WI38 (cell line): ENCODE results near the gene KLRC2.
"Not testable (repeated sequence)": the region's sequence is repeated elsewhere in the genome, so short reads cannot be mapped to it uniquely, and the experiment has no call there.

Experiments used
- H3K4me3 ChIP-seq: 2 replicates; pipeline ENCODE4 v1.5.1; 2011; ENCODE audit warnings: low read depth, mild to moderate bottlenecking, control low read depth, low read length
- CTCF ChIP-seq: IDR thresholded peaks from 2 replicates; pipeline ENCODE4 v1.5.1; 2012; ENCODE audit warnings: low read depth, mild to moderate bottlenecking, control low read depth, low read length

KLRC2 gene

GRCh38 chr12:10453156-10453555, 17.3 kb upstream of the KLRC2 start, which contains the start of gene KLRC1:
Gene KLRC1 (minus strand): TSS chr12:10453377. CDS start chr12:10451156, 2,221 bp downstream.
- H3K4me3 ChIP-seq = no peak within 1 kb of the TSS
- no peak for TF ChIP-seq CTCF

GRCh38 chr12:10448236-10448635, 12.4 kb upstream of the KLRC2 start:
- TF ChIP-seq CTCF = no peak
- H3K4me3 ChIP-seq = no peak overlapping the region

GRCh38 chr12:10446052-10446451, 10.2 kb upstream of the KLRC2 start:
- H3K4me3 ChIP-seq = not testable (repeated sequence)

GRCh38 chr12:10441144-10441543, 5.3 kb upstream of the KLRC2 start:
- H3K4me3 ChIP-seq = not testable (repeated sequence)

GRCh38 chr12:10439608-10440274, 3.9 kb upstream of the KLRC2 start:
- not testable (repeated sequence) for H3K4me3 ChIP-seq

- not testable (repeated sequence) for H3K4me3 ChIP-seq
These were observed 1.8 kb upstream of the KLRC2 start for GRCh38 chr12:10437601-10438000.

GRCh38 chr12:10430623-10431022, 5.2 kb downstream of the KLRC2 start:
- not testable (repeated sequence) for H3K4me3 ChIP-seq

GRCh38 chr12:10425938-10426337, 9.9 kb downstream of the KLRC2 start:
- H3K4me3 ChIP-seq = not testable (repeated sequence)

- not testable (repeated sequence) for H3K4me3 ChIP-seq
These were observed 11.4 kb downstream of the KLRC2 start for GRCh38 chr12:10424260-10424899.

- H3K4me3 ChIP-seq = not testable (repeated sequence)
These were observed 13.7 kb downstream of the KLRC2 start for GRCh38 chr12:10422159-10422558.

- not testable (repeated sequence) for H3K4me3 ChIP-seq
These were observed 15.5 kb downstream of the KLRC2 start, which contains the start of gene KLRC3 for GRCh38 chr12:10420334-10420733. Gene KLRC3 (minus strand): TSS chr12:10420595. CDS start chr12:10420550, 45 bp downstream.

GRCh38 chr12:10409392-10409791, 26.4 kb downstream of the KLRC2 start, which contains the start of gene KLRC4:
Gene KLRC4 (minus strand): TSS chr12:10409757. CDS start chr12:10409575, 182 bp downstream.
- H3K4me3 ChIP-seq = no peak within 1 kb of the TSS

More at GRCh38 chr12:10409392-10409791, 26.4 kb downstream of the KLRC2 start, which contains the start of gene KLRC4:
- TF ChIP-seq CTCF = no peak
